GM12801 (cell line): ENCODE measurements around the gene CD8A.

Experiments
- TF ChIP-seq, protein P1 (sequence below): IDR thresholded peaks from one replicate; pipeline ENCODE4 v1.5.1; 2011; ENCODE audit warnings: control low read depth; ENCODE audit not compliant: insufficient read length; ENCODE audit errors: extremely low read depth

The CD8A gene

DNA sequence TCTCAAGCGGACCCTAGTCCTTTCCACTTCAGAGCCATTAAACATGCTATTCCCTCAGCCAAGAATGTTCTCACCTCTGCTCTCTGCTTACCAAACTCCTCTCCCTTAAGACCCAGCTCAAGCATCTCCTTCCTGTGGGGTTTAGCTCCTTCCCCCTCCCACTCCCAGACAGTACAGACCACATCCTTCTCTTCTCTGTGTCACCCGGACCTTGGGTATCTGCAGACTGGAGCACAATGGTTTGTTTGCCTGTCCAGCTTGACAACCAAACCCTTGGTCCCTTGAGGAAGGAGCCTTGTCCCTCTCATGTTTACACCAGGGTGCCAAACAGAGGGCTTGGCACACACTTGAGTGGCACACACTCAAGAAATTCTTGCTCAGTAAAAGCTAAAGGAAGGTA lies 4.1 kb upstream of the CD8A start:
- TF ChIP-seq, protein P1, sequence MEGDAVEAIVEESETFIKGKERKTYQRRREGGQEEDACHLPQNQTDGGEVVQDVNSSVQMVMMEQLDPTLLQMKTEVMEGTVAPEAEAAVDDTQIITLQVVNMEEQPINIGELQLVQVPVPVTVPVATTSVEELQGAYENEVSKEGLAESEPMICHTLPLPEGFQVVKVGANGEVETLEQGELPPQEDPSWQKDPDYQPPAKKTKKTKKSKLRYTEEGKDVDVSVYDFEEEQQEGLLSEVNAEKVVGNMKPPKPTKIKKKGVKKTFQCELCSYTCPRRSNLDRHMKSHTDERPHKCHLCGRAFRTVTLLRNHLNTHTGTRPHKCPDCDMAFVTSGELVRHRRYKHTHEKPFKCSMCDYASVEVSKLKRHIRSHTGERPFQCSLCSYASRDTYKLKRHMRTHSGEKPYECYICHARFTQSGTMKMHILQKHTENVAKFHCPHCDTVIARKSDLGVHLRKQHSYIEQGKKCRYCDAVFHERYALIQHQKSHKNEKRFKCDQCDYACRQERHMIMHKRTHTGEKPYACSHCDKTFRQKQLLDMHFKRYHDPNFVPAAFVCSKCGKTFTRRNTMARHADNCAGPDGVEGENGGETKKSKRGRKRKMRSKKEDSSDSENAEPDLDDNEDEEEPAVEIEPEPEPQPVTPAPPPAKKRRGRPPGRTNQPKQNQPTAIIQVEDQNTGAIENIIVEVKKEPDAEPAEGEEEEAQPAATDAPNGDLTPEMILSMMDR = no peak

DNA sequence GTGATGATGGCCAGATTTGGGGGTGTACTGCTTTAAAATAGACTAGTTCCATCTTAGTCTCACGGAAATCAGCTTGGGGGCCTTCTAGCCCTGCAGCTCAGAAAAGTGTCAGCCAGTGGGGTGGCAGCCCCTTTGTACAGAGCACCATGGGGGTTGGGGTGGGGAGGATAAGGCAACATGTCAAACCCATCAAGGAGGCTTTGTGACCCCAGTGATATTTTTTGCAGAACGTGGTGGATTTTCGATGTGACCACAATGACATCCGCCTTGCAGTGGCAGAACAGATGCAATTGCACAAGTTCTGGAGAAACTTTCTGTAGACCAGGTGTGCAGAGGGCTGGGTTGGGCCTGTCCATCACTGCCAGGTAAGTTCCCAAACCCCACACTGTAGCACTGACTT lies 3.0 kb upstream of the CD8A start:
- TF ChIP-seq, protein P1 = no peak

DNA sequence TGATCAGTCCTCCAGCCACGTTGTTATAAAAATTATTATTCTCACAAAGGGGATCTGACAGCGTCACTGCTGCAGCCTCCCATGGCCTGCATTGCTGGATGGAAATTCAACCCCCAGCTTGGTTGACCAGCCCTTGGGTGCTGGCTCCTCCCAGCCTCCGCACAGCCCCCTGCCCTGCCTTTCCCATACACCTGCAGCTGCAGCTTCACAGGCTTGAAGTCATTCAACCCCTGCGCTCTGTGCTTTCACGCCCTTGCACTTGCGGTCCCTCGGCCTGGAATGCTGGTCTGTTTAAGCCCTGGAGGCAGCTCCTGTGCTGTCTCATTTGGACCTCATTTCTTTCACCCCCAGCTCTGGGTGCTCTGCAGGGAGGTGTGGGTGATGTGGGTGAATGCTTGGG lies 860 bp upstream of the CD8A start:
- TF ChIP-seq, protein P1 = no peak

DNA sequence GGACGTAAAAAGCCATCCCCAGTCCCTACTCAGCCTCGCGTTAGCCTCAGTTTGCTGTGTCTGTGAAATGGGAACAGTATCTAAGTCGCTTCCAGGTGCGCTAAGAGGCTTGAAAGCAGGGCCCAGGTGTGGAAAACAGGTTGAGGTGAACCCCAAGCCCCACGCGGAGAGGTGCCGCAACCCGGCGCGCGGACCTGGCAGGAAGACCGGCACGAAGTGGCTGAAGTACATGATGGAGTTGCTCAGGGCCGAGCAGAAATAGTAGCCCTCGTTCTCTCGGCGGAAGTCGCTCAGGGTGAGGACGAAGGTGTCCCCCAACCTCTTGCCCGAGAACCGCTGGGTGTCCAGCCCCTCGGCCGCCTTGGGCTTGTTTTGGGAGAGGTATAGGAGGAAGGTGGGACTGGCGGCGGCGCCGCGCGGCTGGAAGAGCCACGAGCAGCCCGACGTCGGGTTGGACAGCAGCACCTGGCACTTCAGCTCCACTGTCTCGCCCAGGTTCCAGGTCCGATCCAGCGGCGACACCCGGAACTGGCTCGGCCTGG lies 508 bp downstream of the CD8A start:
- TF ChIP-seq, protein P1 = no peak

DNA sequence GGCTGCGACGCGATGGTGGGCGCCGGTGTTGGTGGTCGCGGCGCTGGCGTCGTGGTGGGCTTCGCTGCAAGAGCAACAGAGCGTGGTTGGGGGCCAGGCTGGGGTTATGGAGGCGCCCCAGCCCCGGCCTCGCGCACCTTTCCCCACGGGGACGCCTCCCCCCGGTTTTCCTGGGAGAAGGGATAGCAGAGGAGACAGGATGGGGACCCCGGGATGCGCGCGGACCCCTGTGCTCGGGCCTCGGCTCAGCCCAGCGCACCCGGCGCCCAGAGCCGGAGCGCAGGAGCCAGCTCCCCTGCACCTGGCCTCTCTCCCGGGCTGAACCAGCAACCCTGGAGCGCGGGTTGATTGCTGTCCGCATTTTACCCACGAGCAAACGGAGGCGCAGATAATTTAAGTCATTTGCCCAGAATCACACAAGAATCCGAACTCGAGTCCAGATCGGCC lies 1.0 kb downstream of the CD8A start:
- TF ChIP-seq, protein P1 = no peak

DNA sequence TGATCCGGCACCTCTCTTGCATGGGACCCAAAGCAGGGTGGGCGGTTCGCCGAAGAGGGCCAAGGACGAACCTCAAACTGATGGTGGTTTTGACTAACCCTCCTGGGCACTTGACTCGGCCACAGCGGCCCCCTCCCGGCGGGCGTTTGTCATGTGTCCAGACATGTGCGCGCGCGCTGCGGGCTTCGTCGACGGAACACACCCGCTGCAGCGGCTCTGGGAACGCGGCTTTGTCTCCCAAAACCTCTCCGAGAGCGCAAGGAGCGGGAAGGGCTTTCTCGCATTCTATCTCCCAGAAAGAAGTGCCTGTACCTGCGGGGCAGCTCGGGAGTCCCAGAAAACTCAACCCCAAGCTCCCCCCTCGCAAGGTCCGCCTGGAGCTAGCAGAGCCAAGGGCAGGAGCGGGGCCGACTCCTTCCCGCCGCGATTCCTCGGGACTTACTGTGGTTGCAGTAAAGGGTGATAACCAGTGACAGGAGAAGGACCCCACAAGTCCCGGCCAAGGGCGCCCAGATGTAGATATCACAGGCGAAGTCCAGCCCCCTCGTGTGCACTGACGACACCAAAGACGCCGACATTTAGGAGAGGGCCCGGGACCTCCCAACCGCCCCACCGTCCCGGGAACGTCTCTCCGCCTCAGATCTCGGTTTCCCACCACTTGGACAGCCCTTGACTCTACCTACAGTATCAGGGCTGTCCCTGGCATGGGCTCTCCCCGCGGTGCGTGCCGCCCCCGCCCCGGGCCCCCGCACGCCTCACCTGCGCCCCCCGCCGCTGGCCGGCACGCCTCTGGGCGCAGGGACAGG lies 1.6 kb downstream of the CD8A start:
- TF ChIP-seq, protein P1 = no peak

DNA sequence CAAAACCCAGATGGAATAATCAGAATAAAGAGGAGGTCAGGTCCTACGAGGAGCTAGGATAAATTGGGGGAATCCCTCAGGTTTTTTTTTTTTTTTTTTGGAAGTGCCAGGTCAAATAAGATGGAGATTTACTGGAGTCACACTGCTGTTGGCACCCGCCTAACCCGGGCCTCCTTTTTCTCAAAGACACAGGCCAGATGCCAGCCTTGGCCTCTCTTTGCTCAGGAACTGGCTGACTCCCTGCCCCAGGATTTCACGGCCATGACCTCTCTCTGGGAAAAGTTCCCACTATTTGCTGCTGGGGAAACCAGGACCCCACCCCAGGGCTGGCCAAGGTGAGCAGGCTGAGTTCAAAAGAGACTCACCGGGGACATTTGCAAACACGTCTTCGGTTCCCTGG lies 2.5 kb downstream of the CD8A start:
- TF ChIP-seq, protein P1 = no peak
